ENCODE results near the gene SBF2.

The SBF2 gene

GRCh38 chr11:9834291-9834690 lies 459.7 kb downstream of the SBF2 start:
- DNase-seq: no peak

GRCh38 chr11:9831122-9831521 lies 462.9 kb downstream of the SBF2 start:
- DNase-seq: no peak

GRCh38 chr11:9827708-9828107 lies 466.3 kb downstream of the SBF2 start:
- no peak for DNase-seq

- DNase-seq: no peak
Measured at GRCh38 chr11:9826390-9826789, 467.6 kb downstream of the SBF2 start.

- no peak for DNase-seq
Measured at GRCh38 chr11:9825895-9826294, 468.1 kb downstream of the SBF2 start.

- peak; percentile 2 for DNase-seq
Measured at GRCh38 chr11:9825315-9825714, 468.7 kb downstream of the SBF2 start.

- DNase-seq: no peak
Measured at GRCh38 chr11:9823887-9824385, 470.1 kb downstream of the SBF2 start.

- no peak for DNase-seq
Measured at GRCh38 chr11:9823439-9823838, 470.6 kb downstream of the SBF2 start.

GRCh38 chr11:9821008-9821752 lies 472.8 kb downstream of the SBF2 start:
- no peak for DNase-seq

- DNase-seq: no peak
Measured at GRCh38 chr11:9820260-9820659, 473.8 kb downstream of the SBF2 start.

- no peak for DNase-seq
Measured at GRCh38 chr11:9817191-9817590, 476.8 kb downstream of the SBF2 start.

- no peak for DNase-seq
Measured at GRCh38 chr11:9815486-9816136, 478.4 kb downstream of the SBF2 start.

GRCh38 chr11:9814108-9814507 lies 479.9 kb downstream of the SBF2 start:
- DNase-seq: no peak

- DNase-seq: no peak
Measured at GRCh38 chr11:9808943-9809342, 485.1 kb downstream of the SBF2 start.

GRCh38 chr11:9806946-9807687 lies 486.9 kb downstream of the SBF2 start:
- no peak for DNase-seq

- DNase-seq: no peak
Measured at GRCh38 chr11:9804419-9804902, 489.6 kb downstream of the SBF2 start.

GRCh38 chr11:9803685-9804418 lies 490.2 kb downstream of the SBF2 start:
- no peak for DNase-seq

- DNase-seq: no peak
Measured at GRCh38 chr11:9802291-9802861, 491.6 kb downstream of the SBF2 start.

- DNase-seq: no peak
Measured at GRCh38 chr11:9799886-9800285, 494.1 kb downstream of the SBF2 start.

GRCh38 chr11:9797300-9797699 lies 496.7 kb downstream of the SBF2 start:
- DNase-seq: no peak

- peak; percentile 2 for DNase-seq
Measured at GRCh38 chr11:9796854-9797253, 497.2 kb downstream of the SBF2 start.

- DNase-seq: no peak
Measured at GRCh38 chr11:9796266-9796665, 497.8 kb downstream of the SBF2 start.

- no peak for DNase-seq
Measured at GRCh38 chr11:9790703-9791102, 503.3 kb downstream of the SBF2 start.

Data from inflammatory macrophage treated with lipopolysaccharide for 4 hours (primary cell).